ENCODE data around the gene SEMA5B. TPM values are rescaled to one million over a fixed set of nuclear protein-coding genes. Genes with fewer than 3 reads are reported as not detected.

The SEMA5B gene
- total RNA-seq, 1 donor from 2014 or later, result 1.0 TPM

- no peak overlapping the region for H3K4me2 ChIP-seq (ENCODE audit: low read length)
- H3K4me1 ChIP-seq (ENCODE audit: insufficient read depth, low read length), result no peaks in the 10 kb centered on the region
- H3K9me3 Mint-ChIP-seq (ENCODE audit: unreplicated experiment), result no peaks in the 10 kb centered on the region
- no peaks in the 10 kb centered on the region for H3K9me3 ChIP-seq (ENCODE audit: insufficient read depth, low read depth, low read length)
- DNase-seq (ENCODE audit: low read depth) (peak; percentile 5), FAIRE-seq (no peak)
- H3K4me3 ChIP-seq (ENCODE audit: insufficient read depth, low read depth, low read length), result no peak overlapping the region
- no peaks in the 10 kb centered on the region for H4K20me1 ChIP-seq (ENCODE audit: insufficient read depth, low read length)
- no peaks in the 10 kb centered on the region for H3K36me3 Mint-ChIP-seq (ENCODE audit: low read depth, unreplicated experiment)
- H3K4me1 Mint-ChIP-seq (ENCODE audit: low read depth, unreplicated experiment), result peaks cover 6% of the 10 kb centered on the region
- no peaks in the 10 kb centered on the region for H3K36me3 ChIP-seq (ENCODE audit: insufficient read depth, low read length)
- no peak overlapping the region for H3K4me3 Mint-ChIP-seq (ENCODE audit: unreplicated experiment)
- no peak overlapping the region for H3K27ac ChIP-seq (ENCODE audit: low read depth, low read length)
- no peak overlapping the region for H3K27ac Mint-ChIP-seq (ENCODE audit: unreplicated experiment)
- TF ChIP-seq EZH2 (IDR thresholded peaks at IDR 0.05; ENCODE audit: insufficient read depth, low read length) (no peak), CTCF (IDR thresholded peaks at IDR 0.05; ENCODE audit: insufficient read depth, low read depth, low read length) (no peak)
- H3K79me2 ChIP-seq (ENCODE audit: insufficient read depth, low read length), result no peaks in the 10 kb centered on the region
- H3K27me3 ChIP-seq (ENCODE audit: insufficient read depth, low read length), result peaks cover 64% of the 10 kb centered on the region
- peaks cover 83% of the 10 kb centered on the region for H3K27me3 Mint-ChIP-seq (ENCODE audit: low read depth, unreplicated experiment)
- H2AFZ ChIP-seq (ENCODE audit: low read depth, low read length), result no peak overlapping the region
- no peak overlapping the region for H3K9ac ChIP-seq (ENCODE audit: low read length)
These were observed 34.2 kb downstream of the SEMA5B start for GRCh38 chr3:122993124-122993978.

GRCh38 chr3:122992676-122993075 lies 34.9 kb downstream of the SEMA5B start:
- Mint-ChIP-seq H3K27me3 (ENCODE audit: low read depth, unreplicated experiment) (peaks cover 87% of the 10 kb centered on the region), H3K4me1 (ENCODE audit: low read depth, unreplicated experiment) (peaks cover 6% of the 10 kb centered on the region), H3K9me3 (ENCODE audit: unreplicated experiment) (no peaks in the 10 kb centered on the region), H3K4me3 (ENCODE audit: unreplicated experiment) (no peak overlapping the region), H3K36me3 (ENCODE audit: low read depth, unreplicated experiment) (no peaks in the 10 kb centered on the region), H3K27ac (ENCODE audit: unreplicated experiment) (no peak overlapping the region)
- Histone ChIP-seq H3K4me2 (ENCODE audit: low read length) (no peak overlapping the region), H3K79me2 (ENCODE audit: insufficient read depth, low read length) (no peaks in the 10 kb centered on the region), H2AFZ (ENCODE audit: low read depth, low read length) (no peak overlapping the region), H3K9ac (ENCODE audit: low read length) (no peak overlapping the region), H4K20me1 (ENCODE audit: insufficient read depth, low read length) (no peaks in the 10 kb centered on the region), H3K27ac (ENCODE audit: low read depth, low read length) (no peak overlapping the region), H3K4me3 (ENCODE audit: insufficient read depth, low read depth, low read length) (no peak overlapping the region), H3K9me3 (ENCODE audit: insufficient read depth, low read depth, low read length) (no peaks in the 10 kb centered on the region), H3K27me3 (ENCODE audit: insufficient read depth, low read length) (peaks cover 71% of the 10 kb centered on the region), H3K36me3 (ENCODE audit: insufficient read depth, low read length) (no peaks in the 10 kb centered on the region), H3K4me1 (ENCODE audit: insufficient read depth, low read length) (no peaks in the 10 kb centered on the region)
- DNase-seq (ENCODE audit: low read depth) (no peak), FAIRE-seq (no peak)
- no peak for TF ChIP-seq CTCF (IDR thresholded peaks at IDR 0.05; ENCODE audit: insufficient read depth, low read depth, low read length)
- no peak for TF ChIP-seq EZH2 (IDR thresholded peaks at IDR 0.05; ENCODE audit: insufficient read depth, low read length)

GRCh38 chr3:122992133-122992532 lies 35.4 kb downstream of the SEMA5B start:
- Histone ChIP-seq H4K20me1 (ENCODE audit: insufficient read depth, low read length) (no peaks in the 10 kb centered on the region), H3K9me3 (ENCODE audit: insufficient read depth, low read depth, low read length) (no peaks in the 10 kb centered on the region), H3K4me2 (ENCODE audit: low read length) (no peak overlapping the region), H3K9ac (ENCODE audit: low read length) (no peak overlapping the region), H3K27ac (ENCODE audit: low read depth, low read length) (no peak overlapping the region), H3K36me3 (ENCODE audit: insufficient read depth, low read length) (no peaks in the 10 kb centered on the region), H2AFZ (ENCODE audit: low read depth, low read length) (no peak overlapping the region), H3K4me3 (ENCODE audit: insufficient read depth, low read depth, low read length) (no peak overlapping the region), H3K4me1 (ENCODE audit: insufficient read depth, low read length) (no peaks in the 10 kb centered on the region), H3K27me3 (ENCODE audit: insufficient read depth, low read length) (peaks cover 76% of the 10 kb centered on the region), H3K79me2 (ENCODE audit: insufficient read depth, low read length) (no peaks in the 10 kb centered on the region)
- peaks cover 7% of the 10 kb centered on the region for H3K4me1 Mint-ChIP-seq (ENCODE audit: low read depth, unreplicated experiment)
- TF ChIP-seq CTCF (IDR thresholded peaks at IDR 0.05; ENCODE audit: insufficient read depth, low read depth, low read length) (no peak), EZH2 (IDR thresholded peaks at IDR 0.05; ENCODE audit: insufficient read depth, low read length) (no peak)
- H3K27ac Mint-ChIP-seq (ENCODE audit: unreplicated experiment), result no peak overlapping the region
- no peaks in the 10 kb centered on the region for H3K36me3 Mint-ChIP-seq (ENCODE audit: low read depth, unreplicated experiment)
- no peaks in the 10 kb centered on the region for H3K9me3 Mint-ChIP-seq (ENCODE audit: unreplicated experiment)
- peaks cover 88% of the 10 kb centered on the region for H3K27me3 Mint-ChIP-seq (ENCODE audit: low read depth, unreplicated experiment)
- DNase-seq (ENCODE audit: low read depth) (no peak), FAIRE-seq (no peak)
- no peak overlapping the region for H3K4me3 Mint-ChIP-seq (ENCODE audit: unreplicated experiment)
